Natural killer cell (primary cell): Measurements from ENCODE around the gene RPL26. TPM values are rescaled to one million over a fixed set of nuclear protein-coding genes. Genes with fewer than 3 reads are reported as not detected.

ENCODE experiments used
- ATAC-seq, 3 donors: fragments of 150-1000 bp in 2 of 3; fragments of 200-7000 bp in 1 of 3; cut with Tn5 transposase; 1 replicate in 1 of 3; 2 replicates in 2 of 3; pipeline ENCODE4 v1.10.0; 2021; ENCODE audit warnings: mild to moderate bottlenecking in 2 of 3, moderate library complexity in 2 of 3
- DNase-seq, 2 donors: peaks; one replicate each; pipeline versions ENCODE4 v3.0.0 to v3.0.0-alpha.2; 2013 to 2021; ENCODE audit warnings: mixed read lengths in 1 of 2
- H3K27ac ChIP-seq: one replicate; pipeline ENCODE4 v1.5.1; 2013; ENCODE audit warnings: mild to moderate bottlenecking, low read length
- H3K27me3 ChIP-seq: one replicate; pipeline ENCODE4 v1.6.1; 2013; ENCODE audit warnings: low read length; ENCODE audit not compliant: control insufficient read depth, insufficient read depth
- H3K36me3 ChIP-seq: one replicate; pipeline ENCODE4 v1.6.1; 2013; ENCODE audit warnings: low read length; ENCODE audit not compliant: control insufficient read depth, insufficient read depth
- H3K4me1 ChIP-seq: one replicate; pipeline ENCODE4 v1.6.1; 2013; ENCODE audit warnings: low read length; ENCODE audit not compliant: control insufficient read depth, insufficient read depth
- H3K4me3 ChIP-seq: one replicate; pipeline ENCODE4 v1.5.1; 2013; ENCODE audit warnings: low read length
- H3K9me3 ChIP-seq: one replicate; pipeline ENCODE4 v1.6.1; 2013; ENCODE audit warnings: low read length; ENCODE audit not compliant: control insufficient read depth, insufficient read depth
- H3K27ac Mint-ChIP-seq, 2 donors: one replicate each; pipeline ENCODE4 v1.8.0; 2022; ENCODE audit warnings: mild to moderate bottlenecking in 2 of 2, mixed read lengths in 2 of 2, moderate library complexity in 1 of 2
- H3K27me3 Mint-ChIP-seq, 2 donors: one replicate each; pipeline ENCODE4 v1.8.0; 2022; ENCODE audit warnings: low read depth in 2 of 2, mixed read lengths in 2 of 2
- H3K36me3 Mint-ChIP-seq: one replicate; pipeline ENCODE4 v1.8.0; 2022; ENCODE audit warnings: mixed read lengths
- H3K4me1 Mint-ChIP-seq, 2 donors: one replicate each; pipeline ENCODE4 v1.8.0; 2022; ENCODE audit warnings: mixed read lengths in 2 of 2
- H3K4me3 Mint-ChIP-seq: one replicate; pipeline ENCODE4 v1.8.0; 2022; ENCODE audit warnings: mild to moderate bottlenecking, moderate library complexity, mixed read lengths
- H3K9me3 Mint-ChIP-seq, 2 donors: one replicate each; pipeline ENCODE4 v1.8.0; 2022; ENCODE audit warnings: mixed read lengths in 2 of 2
- WGBS: methylation state at CpG from one replicate; pipeline ENCODE4 v1.1.7; 2013; ENCODE audit warnings: missing lambda C conversion rate; ENCODE audit not compliant: insufficient coverage; 5-methylcytosine and 5-hydroxymethylcytosine counted together
- intact Hi-C: fragments of 100-400 bp; cut with micrococcal nuclease; formaldehyde crosslinking; loops from one replicate; pipeline ENCODE4 v1.14.2; 2022
- total RNA-seq, 4 donors: library from RNA; stranded (reverse); fragments of 120-200 nt in 1 of 4; gene quantifications; one replicate each; pipeline versions ENCODE4 v1.2.3 to v1.2.4, GENCODE V29; 2013 to 2022
- TF ChIP-seq, protein P1 (sequence below): fragments of 200-600 bp; IDR thresholded peaks from one replicate; pipeline ENCODE4 v1.8.0; 2022; ENCODE audit warnings: antibody characterized with exemption

The RPL26 gene
- total RNA-seq, 3 donors from 2014 or later (not counting 1 experiment from before 2014, with no cell fraction given), result 1,481 to 1,796 (median 1,628) TPM

DNA sequence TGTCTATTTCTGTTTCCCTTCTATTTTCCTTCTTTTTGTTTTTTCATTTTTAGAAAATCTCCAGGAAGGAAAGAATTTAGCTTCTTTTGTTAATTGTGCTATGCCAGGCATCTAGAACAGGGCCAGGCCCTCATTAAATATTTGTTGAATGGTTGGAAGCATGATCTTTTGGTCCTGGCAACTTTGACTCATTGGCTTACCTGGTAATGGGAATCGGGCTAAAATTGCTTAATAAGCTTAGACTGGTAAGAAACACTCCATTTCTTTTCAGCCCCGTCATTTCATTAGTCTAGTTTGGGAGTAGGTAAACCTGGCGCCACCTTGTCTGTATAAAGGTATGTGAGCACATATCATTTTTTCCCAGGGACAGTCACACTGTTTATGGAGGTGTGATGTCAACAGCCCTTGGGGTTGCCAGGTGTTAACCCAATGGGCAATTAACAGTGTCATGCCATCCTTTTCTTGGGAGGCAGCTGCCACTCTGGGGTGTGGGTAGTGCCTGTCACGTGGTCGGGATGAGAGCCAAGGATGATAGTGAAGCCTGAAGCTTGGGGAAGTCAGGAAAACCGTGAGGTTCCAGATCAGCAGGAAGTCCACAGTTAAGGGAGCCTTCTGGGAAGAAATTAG, 43.2 kb upstream of the RPL26 start:
- 79% methylated on average over 6 of the region's 6 CpGs for WGBS
- Mint-ChIP-seq H3K9me3 (no peaks in the 10 kb centered on the region), H3K27me3 (peaks cover 0 to 10% of the 10 kb centered on the region in 2 donors), H3K36me3 (no peaks in the 10 kb centered on the region), H3K4me1 (no peaks in the 10 kb centered on the region), H3K4me3 (no peak overlapping the region), H3K27ac (no peak overlapping the region)
- TF ChIP-seq, protein P1, sequence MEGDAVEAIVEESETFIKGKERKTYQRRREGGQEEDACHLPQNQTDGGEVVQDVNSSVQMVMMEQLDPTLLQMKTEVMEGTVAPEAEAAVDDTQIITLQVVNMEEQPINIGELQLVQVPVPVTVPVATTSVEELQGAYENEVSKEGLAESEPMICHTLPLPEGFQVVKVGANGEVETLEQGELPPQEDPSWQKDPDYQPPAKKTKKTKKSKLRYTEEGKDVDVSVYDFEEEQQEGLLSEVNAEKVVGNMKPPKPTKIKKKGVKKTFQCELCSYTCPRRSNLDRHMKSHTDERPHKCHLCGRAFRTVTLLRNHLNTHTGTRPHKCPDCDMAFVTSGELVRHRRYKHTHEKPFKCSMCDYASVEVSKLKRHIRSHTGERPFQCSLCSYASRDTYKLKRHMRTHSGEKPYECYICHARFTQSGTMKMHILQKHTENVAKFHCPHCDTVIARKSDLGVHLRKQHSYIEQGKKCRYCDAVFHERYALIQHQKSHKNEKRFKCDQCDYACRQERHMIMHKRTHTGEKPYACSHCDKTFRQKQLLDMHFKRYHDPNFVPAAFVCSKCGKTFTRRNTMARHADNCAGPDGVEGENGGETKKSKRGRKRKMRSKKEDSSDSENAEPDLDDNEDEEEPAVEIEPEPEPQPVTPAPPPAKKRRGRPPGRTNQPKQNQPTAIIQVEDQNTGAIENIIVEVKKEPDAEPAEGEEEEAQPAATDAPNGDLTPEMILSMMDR, result no peak
- DNase-seq, result no peak
- no peak for ATAC-seq
- Histone ChIP-seq H3K27me3 (no peaks in the 10 kb centered on the region), H3K4me3 (no peak overlapping the region), H3K9me3 (no peaks in the 10 kb centered on the region), H3K36me3 (no peaks in the 10 kb centered on the region), H3K27ac (no peak overlapping the region), H3K4me1 (no peaks in the 10 kb centered on the region)
- intact Hi-C loops, result no loop called here

DNA sequence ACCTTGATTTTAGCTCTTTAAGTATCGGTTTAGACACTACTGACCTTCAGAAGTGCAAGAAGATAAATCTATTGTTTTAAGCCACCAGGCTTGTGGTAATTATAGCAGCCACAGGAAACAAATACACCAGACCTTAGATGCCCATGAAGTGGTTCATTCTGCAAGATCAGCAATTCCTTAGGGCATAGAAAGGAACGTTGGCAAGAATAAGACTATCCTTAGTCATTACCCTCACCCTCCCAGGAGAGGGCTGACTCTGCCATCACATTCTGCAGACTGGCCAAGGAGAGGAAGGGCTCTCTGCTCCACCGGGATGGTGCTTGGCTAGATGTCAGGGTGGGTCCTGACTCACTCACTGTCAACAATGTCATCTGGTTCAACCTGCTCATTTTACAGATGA, 38.6 kb upstream of the RPL26 start:
- intact Hi-C loops, result no loop called here
- H3K9me3 Mint-ChIP-seq, result no peaks in the 10 kb centered on the region
- peaks cover 34% of the 10 kb centered on the region in 2 donors for H3K27me3 Mint-ChIP-seq
- Histone ChIP-seq H3K9me3 (no peaks in the 10 kb centered on the region), H3K27me3 (no peaks in the 10 kb centered on the region), H3K27ac (no peak overlapping the region), H3K4me3 (no peak overlapping the region), H3K4me1 (no peaks in the 10 kb centered on the region), H3K36me3 (no peaks in the 10 kb centered on the region)
- no peak for DNase-seq
- no peak overlapping the region for H3K4me3 Mint-ChIP-seq
- no peaks in the 10 kb centered on the region for H3K4me1 Mint-ChIP-seq
- H3K36me3 Mint-ChIP-seq, result no peaks in the 10 kb centered on the region
- no peak overlapping the region for H3K27ac Mint-ChIP-seq
- TF ChIP-seq, protein P1, result no peak
- WGBS, result 80% methylated on average over 3 of the region's 3 CpGs
- no peak for ATAC-seq

DNA sequence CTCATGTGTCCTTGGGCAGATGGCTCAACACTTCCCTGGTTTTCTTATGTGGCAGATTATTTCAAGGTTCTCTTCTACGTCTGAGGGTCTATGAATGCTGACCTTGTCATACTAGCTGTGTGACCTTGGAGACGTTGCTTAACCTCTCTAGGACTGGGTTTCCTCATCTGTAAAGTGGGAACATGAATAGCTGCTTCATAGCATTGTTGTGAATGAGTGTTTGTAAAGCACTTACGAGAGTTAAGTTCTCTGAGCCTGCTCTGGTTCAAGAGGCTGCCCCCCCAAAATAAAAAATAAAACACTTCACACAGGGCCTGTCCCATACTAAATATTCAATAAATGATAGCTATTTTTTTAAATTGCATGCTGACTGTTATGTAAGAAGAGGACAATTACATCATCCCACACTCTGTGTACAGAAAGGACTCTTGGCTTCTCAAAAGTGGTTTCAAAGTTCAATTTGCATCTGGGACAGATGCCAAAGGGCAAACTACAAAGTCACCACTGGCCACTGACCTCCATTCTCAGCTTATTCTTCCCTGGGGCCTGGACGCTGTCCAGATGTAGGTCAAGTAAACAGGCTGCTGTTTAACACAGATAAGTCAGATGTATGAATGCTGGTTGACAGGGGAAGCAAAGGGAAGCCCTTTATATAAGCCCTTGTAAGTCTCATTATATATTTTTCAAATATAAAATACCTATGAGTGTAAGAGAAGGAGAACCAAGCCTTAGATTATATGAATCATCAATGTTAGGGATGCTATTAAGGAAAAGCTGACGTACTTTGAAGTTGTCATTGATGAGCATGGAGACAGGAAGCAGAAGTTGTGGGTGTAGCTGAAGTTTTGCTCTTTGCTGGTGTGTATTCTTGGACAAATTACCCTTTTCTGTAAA, 37.3 kb upstream of the RPL26 start:
- no peaks in the 10 kb centered on the region for H3K9me3 ChIP-seq
- intact Hi-C loops, result no loop called here
- H3K27ac ChIP-seq, result no peak overlapping the region
- Mint-ChIP-seq H3K4me1 (no peaks in the 10 kb centered on the region), H3K27ac (no peak overlapping the region), H3K27me3 (peaks cover 40 to 42% of the 10 kb centered on the region in 2 donors), H3K4me3 (no peak overlapping the region), H3K36me3 (no peaks in the 10 kb centered on the region), H3K9me3 (no peaks in the 10 kb centered on the region)
- WGBS, result 44% methylated on average over 4 of the region's 5 CpGs
- no peaks in the 10 kb centered on the region for H3K4me1 ChIP-seq
- no peak overlapping the region for H3K4me3 ChIP-seq
- DNase-seq, result no peak
- ATAC-seq, result peak in 1 of 3 donors; percentile 46
- TF ChIP-seq, protein P1, result no peak
- no peaks in the 10 kb centered on the region for H3K27me3 ChIP-seq
- H3K36me3 ChIP-seq, result no peaks in the 10 kb centered on the region
